GM18519 (cell line): Measurements from ENCODE around the gene PTPN14.
A peak's percentile ranks its signal among the peaks of the same experiment; 100 is the strongest.
"Not testable (repeated sequence)": the region's sequence is repeated elsewhere in the genome, so short reads cannot be mapped to it uniquely, and the experiment has no call there.

Source experiments
- ATAC-seq: cut with Tn5 transposase; IDR thresholded peaks from one replicate; pipeline ENCODE4 v1.9.1; 2021; ENCODE audit warnings: mild to moderate bottlenecking, moderate library complexity; ENCODE audit not compliant: unreplicated experiment, low FRiP score

PTPN14 gene

DNA sequence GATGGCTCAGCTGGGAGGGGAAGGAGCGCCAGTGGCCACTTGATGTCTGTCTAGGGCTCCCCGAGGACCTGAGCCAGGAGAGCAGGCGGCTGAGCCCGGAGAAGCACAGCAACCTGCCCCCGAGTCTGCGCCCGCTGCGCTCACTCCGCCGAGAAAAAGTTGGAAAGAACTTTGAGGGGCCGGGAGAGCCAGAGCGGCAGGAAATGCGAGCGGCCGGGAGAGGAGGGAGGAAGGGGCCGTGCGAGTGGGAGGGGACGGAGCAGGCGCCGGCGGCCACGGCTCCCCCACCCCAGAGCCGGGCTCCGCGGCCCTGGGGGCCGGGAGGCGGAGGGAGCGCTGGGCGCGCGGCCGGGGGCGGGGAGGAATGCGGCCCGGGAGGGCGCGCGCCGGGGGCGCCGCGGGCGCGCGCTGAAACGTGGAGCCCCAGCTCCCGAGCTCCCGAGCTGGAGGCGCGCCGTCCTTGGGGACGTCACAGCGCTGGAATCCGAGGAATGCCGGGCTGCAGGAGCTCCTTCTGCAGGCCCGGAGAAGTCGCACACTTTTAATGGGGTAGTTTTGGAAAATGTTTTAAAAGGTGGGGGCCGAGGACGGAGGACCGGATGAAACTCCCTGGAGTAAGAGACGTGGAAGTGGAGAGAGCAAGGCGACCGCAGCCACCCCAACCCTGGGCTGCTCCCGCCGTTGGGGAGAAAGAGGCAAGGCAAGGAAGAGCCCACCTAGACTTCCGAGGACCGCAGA lies at the start of gene PTPN14:
TSS of gene PTPN14 (minus strand) at position 167 of the 738 bp plus-strand sequence. CDS start 86,799 bp downstream, outside the sequence.
- ATAC-seq, result no peak

- ATAC-seq, result no peak
Measured at GRCh38 chr1:214593158-214593557, 41.8 kb upstream of the PTPN14 start.

- not testable (repeated sequence) for ATAC-seq
Measured at GRCh38 chr1:214591918-214592317, 40.5 kb upstream of the PTPN14 start.

DNA sequence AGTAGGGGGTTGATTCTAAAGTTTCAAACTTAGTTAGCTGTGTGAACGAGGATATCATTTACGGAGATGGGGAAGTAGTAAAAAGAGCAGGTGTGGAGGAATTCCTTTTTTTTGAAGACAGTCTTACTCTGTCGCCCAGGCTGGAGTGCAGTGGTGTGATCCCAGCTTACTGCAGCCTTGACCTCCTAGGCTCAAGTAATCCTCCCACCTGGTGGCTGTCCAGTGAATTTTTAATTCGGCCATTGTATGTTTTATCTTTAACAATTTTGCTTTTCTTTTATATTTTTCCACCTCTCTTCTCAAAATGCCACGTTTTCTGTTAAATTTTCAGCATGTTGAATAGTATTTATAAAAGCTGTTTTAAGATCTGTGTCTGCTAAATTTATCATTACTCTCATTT lies 39.3 kb upstream of the PTPN14 start:
- ATAC-seq, result no peak

DNA sequence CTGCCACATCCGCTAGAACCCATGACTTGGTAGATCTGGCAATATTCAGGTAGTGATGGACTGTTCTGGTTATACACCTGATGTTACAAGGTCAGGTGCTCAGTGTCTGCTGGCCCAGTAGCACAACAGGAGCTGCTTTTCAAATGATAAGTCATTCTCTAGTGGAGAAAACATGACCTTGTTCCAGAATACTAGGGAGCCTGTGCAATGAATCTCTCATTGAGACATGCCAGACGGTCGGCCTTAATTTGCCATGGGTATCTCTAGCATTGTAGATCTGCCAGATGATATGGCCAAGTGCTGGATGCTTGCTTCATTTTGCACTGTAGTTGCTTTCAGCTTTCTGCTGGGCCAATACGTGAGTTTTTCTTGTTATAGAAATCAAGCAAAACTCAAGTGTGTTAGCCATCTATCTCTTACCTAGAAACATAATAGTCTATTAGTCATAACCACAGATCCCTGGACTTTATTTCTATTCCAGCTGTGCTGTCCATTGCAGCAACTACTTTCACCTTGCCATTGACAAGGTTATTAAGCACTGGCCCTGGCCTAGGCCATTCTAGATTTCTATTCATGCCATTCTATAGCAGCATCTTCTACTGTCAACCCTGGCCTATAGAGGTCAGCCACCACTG lies 37.7 kb upstream of the PTPN14 start:
- no peak for ATAC-seq

DNA sequence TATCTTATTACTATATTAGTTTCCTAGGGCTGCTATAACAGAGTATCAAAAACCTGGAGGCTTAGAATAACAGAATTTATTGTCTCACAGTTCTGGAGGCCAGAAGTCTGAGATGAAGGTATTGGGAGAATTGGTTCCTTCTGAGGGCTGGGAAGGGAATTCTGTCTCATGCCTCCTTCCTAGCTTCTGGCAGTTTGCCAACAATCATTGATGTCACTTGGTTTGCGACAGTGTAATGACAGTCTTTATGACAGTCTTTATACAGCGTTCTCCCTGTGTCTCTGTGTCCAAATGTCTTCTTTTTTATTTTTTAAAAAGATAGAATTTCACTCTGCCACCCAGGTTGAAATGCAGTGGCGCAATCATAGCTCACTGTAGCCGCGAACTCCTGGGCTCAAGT lies 35.8 kb upstream of the PTPN14 start:
- no peak for ATAC-seq

DNA sequence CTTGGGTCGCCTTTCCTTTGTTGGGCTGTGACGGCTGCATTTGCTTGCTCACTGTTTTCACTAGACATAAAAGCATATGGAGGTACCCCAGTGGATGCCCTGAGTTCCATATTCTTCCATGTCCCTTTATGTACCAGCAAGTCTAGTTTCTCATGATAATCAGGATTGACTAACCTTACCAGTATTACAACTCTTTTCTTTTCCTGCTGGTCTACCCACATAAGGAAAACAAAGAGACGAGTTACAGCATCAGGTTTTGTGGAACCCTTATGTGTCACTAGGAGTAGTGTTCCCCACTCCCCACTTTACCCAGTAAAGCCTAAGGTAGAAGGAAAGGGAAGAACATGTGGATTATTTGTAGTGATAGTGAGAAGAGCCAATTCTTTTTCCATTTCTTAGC lies 35.2 kb upstream of the PTPN14 start:
- no peak for ATAC-seq

GRCh38 chr1:214584805-214585766 lies 33.7 kb upstream of the PTPN14 start:
- peak; percentile 89 for ATAC-seq

- ATAC-seq, result no peak
Measured at GRCh38 chr1:214583824-214584554, 32.6 kb upstream of the PTPN14 start.

DNA sequence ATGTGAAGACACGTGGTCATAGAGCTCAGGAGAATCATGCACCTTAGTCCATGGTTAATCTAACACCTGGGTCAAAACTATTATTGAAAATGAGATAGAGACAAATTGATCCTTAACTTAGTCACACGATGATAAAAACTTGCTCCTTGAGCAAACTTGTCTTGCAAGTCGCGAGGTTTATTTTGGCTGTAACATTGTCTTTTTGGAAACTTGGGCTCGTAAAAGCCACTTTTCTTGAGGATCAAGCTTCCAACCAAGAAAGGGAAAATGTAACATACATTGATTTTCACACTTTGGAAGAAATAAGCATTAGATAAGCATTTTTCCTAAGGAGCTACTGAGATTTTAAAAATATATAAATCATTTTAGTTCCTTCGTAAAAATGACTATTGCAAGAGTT lies 31.7 kb upstream of the PTPN14 start:
- ATAC-seq, result no peak

DNA sequence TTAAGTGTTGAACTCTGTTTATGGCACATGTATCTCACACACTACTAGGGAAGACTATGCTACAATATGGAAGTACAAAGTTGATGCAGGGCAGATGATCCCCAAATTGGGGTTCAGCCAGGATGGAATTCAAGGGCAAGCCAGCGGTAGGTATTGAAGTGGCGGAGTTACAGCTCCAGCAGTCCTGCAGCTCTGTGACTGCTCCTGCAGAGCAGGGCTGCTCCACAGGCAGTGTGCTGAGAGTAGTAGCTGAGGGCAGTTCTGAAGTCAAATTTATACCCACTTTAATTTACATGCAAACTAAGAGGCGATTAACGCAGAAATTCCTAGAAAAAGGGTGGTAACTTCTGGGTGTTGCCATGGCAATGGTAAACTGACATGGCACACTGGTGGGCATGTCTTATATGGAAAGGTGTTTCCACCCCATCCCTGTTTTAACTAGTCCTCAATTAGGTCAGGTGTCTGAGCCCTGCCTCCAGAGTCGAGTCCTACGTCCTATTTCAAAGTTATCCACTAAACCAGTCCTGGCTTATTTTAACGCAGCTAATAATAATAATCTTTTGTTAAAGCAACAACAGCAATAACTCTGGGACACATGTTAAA lies 31.0 kb upstream of the PTPN14 start:
- ATAC-seq, result no peak

DNA sequence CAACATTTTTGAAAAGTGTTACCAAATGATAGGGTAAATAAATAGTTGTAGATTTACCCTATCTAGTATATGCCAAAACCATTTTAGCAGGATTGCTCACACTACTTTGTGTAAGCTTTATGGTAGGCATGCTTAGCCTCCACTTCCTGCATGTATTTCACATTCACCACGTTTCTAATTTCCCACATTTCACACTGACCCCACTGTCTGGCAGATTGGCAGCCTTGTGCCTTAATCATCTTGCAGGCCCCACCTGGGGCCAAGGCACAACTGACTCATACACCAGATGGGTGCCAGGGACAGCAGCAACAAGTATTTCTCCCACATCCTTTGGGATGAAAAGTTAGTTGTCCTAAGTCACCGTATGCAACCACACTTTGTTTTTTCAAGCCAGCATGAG lies 30.4 kb upstream of the PTPN14 start:
- no peak for ATAC-seq

GRCh38 chr1:214579183-214579582 lies 27.8 kb upstream of the PTPN14 start:
- ATAC-seq, result no peak

DNA sequence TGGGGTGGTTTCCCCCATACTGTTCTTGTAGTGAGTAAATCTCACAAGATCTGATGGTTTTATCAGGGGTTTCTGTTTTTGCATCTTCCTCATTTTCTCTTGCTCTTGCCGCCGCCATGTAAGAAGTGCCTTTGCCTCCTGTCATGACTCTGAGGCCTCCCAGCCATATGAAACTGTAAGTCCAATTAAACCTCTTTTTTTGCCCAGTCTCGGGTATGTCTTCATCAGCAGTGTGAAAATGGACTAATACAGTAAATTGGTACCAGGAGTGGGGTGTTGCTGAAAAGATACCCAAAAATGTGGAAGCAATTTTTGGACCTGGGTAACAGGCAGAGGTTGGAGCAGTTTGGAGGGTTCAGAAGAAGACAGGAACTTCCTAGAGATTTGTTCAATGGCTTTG lies 24.7 kb upstream of the PTPN14 start:
- not testable (repeated sequence) for ATAC-seq

GRCh38 chr1:214574598-214575411 lies 23.4 kb upstream of the PTPN14 start:
- no peak for ATAC-seq

DNA sequence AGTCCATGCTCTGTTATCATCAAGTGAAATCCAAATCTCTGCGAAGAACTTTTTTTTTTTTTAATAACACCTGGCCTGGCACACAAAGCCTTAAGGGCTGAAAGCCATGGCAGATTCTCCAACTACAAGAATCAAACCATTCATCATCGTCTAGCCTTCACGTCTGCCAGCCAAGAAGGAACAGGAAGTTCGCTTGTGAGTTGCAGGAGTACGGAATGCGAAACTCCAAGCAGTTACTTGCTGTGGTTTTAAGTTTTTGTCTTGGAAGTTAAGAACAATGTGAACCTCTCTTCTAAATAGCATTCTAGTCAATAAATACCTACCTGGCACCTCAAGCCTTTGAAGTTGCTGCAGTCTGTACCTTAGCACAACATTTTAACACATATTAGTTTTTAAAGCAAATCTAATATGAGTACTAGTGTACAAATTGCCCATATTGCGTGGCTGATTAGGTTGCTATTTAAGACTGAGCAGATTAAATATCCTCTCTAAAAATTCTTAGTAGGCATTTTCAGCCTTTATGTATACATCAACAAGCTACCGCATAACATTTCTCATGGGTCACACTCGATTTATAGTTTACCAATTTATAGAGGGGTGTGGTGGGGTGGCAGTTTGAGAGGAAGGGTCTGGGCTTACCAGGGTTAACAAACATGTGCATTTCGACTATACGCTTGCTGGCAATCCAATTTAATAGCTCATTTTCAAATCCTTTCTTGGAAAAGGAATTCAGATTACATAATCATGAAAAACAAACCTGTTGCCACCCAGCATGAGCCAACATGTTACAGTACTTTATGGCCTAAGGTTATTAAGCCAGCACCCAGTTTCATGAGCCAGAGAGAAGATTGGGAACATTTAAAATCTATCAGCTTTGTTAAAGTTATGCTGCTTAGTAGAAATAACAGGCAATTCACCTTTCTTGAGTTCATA lies 22.2 kb upstream of the PTPN14 start:
- no peak for ATAC-seq

GRCh38 chr1:214571281-214571680 lies 19.9 kb upstream of the PTPN14 start:
- ATAC-seq, result no peak

DNA sequence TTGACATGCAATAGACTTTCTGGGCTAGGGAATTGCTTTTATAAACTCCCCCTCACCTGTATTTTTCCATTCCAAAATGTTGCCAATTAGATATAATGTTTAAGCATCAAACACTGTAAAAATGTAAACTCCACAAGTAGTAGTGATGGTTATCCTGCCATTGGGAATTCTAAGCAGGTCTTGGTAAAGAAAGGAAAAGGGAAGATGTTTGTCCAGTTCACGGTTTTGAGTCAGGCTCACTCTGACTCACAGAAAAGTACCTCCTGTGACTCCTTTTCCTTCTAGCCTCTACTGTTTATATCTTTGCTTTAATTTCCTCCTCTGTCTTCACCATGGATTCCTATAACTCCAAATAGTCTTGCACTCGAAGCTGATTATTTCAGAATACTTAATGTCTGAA lies 19.0 kb upstream of the PTPN14 start:
- no peak for ATAC-seq
